DMS79 treated with DMSO at 0.1 percent for 48 hours (cell line): ENCODE results near the gene CCDC124.
A peak's percentile ranks its signal among the peaks of the same experiment; 100 is the strongest.
"Not testable (repeated sequence)": the region's sequence is repeated elsewhere in the genome, so short reads cannot be mapped to it uniquely, and the experiment has no call there.

ENCODE experiments used
- DNase-seq: peaks from one replicate; lab custom pipeline; 2025; lab: John Stamatoyannopoulos, UW

Gene CCDC124, protein sequence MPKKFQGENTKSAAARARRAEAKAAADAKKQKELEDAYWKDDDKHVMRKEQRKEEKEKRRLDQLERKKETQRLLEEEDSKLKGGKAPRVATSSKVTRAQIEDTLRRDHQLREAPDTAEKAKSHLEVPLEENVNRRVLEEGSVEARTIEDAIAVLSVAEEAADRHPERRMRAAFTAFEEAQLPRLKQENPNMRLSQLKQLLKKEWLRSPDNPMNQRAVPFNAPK

GRCh38 chr19:17932485-17933338 is at the start of gene CCDC124:
CCDC124 (plus strand) TSS chr19:17933015; CDS start chr19:17936421, 3,406 bp downstream.
- DNase-seq: peak; percentile 94

GRCh38 chr19:17883627-17884410 is 49.0 kb upstream of the CCDC124 start:
- DNase-seq: no peak

DNA sequence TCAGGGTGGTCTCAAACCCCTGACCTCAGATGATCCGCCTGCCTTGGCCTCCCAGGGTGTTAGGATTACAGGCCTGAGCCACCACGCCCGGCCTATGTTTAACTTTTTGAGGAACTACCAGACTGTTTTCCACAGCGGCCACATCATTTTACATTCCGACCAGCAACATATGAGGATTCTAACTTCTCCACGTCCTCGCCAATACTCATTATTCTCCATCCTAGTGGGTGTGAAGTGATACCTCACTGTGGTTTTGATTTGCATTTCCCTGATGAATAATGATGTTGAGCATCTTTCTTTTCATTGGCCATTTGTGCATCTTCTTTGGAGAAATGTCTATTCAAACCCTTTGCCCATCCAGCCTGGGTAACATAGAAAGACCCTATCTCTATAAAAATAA is 46.3 kb upstream of the CCDC124 start:
- DNase-seq: no peak

DNA sequence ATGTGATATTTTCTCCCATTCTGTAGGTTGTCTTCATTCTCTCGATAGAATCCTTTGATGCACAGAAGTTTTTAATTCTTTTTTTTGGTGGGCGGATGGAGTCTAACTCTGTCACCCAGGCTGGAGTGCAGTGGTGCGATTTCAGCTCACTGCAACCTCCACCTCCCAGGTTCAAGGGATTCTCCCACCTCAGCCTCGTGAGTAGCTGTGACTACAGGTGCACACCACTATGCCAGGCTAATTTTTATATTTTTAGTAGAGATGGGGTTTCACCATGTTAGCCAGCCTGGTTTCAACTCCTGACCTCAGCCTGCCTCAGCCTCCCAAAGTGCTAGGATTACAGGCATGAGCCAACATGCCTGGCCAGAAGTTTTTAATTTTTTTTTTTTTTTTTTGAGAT is 45.6 kb upstream of the CCDC124 start:
- not testable (repeated sequence) for DNase-seq

- no peak for DNase-seq
Measured at GRCh38 chr19:17888260-17888659, 44.6 kb upstream of the CCDC124 start.

GRCh38 chr19:17889609-17890214 is 43.1 kb upstream of the CCDC124 start:
- DNase-seq: no peak

- DNase-seq: no peak
Measured at GRCh38 chr19:17893766-17894165, 39.0 kb upstream of the CCDC124 start.

DNA sequence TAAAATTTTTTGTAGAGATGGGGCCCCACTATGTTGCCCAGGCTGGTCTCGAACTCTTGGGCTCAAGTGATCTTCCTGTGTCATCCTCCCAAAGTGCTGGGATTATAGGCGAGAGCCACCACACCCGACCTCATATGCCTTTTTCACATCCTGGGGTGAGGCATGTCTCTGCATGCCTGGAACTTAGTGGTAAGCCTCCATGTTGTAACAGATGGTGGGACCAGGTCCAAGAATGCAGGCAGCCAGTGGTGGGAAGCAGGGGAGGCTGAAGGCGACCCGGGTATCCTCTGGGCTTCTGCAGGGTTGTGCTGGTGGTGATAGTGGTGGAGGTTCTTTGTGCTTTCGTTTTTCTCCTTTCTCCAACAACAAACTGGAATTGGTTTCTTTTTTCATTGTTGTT is 30.1 kb upstream of the CCDC124 start:
- peak; percentile 19 for DNase-seq

DNA sequence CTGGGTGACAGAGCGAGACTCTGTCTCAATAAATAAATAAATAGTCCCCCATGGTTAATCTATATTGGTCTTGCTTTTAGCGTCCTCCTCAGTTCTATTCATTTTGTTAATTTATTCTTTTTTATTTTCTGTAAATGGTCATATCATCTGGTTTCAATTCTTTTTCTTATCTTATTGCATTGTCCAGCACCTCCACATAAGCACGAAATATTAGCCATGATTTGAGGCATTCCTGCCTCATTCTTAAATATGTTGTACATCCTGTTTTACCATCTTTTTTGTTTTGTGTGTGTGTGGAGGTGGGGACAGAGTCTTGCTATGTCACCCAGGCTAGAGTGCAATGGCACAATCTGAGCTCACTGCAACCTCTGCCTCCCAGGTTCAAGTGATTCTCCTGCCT is 24.6 kb upstream of the CCDC124 start:
- DNase-seq: no peak

DNA sequence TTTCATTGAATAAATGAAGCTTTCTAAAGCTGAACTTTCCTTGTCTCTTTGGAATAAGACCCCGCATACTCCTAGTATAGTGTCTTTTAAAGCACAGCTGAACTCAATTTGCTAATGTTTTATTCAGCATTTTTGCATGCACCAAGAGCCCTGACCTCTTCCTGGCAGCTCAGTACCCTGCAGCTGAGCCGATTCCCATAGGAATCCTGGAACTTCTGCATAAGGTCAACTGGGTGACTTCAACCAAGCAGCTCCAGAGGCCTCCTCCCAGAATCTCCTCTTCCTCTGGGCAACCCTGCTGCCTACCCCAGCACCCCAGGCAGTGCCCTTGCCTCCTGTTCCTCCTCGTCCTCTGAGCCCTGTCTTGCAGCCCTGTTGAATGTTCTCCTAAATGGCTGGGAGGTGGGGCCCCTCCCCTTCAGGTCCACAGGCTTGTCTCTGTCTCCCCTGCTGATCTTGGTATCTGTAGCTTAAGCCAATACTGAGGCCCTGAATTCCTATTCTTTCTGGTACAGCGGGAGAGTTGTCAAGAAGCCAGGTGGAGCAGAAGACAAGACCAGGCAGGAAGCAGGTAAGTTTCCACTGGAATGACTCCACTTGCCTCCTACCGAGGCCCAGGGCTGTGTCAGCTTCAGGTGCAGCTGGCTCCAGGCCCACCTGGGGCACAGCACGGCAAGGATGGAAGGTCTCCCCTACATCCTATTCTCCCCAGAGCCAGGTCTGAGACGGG is 23.6 kb upstream of the CCDC124 start:
- DNase-seq: no peak

DNA sequence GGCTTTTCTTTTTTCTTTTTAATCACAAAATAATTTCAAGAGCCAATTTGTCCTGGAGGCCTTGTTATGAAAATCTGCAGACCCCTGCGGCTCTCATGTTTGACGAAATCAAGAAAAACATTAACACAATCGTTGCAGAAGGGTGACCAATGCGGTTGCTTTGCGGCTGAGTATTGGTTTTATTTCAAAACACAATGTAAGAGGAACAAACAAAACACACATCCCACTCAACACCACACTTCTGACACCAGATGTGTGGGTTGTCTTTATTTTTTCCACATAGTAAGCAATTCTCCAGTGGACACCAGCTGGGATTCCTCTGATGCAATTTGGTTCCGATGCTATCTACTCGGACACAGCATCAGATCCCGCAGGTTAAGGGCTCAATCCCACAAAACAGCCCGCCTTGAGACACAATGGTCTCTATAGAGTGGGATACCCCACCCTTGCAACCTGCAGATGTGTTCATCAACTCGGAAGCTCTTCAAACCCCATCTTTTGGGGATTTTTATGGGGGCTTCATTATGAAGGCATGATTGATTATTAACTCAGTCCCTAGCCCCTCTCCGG is 21.9 kb upstream of the CCDC124 start:
- DNase-seq: no peak

GRCh38 chr19:17915940-17916593 is 16.7 kb upstream of the CCDC124 start:
- no peak for DNase-seq

DNA sequence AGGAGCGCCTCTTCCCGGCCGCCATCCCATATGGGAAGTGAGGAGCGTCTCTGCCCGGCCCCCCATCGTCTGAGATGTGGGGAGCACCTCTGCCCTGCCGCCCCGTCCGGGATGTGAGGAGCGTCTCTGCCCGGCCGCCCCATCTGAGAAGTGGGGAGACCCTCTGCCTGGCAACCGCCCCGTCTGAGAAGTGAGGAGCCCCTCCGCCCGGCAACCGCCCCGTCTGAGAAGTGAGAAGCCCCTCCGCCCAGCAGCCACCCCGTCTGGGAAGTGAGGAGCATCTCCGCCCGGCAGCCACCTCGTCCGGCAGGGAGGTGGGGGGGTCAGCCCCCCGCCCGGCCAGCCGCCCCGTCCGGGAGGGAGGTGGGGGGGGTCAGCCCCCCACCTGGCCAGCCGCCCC is 14.7 kb upstream of the CCDC124 start:
- not testable (repeated sequence) for DNase-seq

DNA sequence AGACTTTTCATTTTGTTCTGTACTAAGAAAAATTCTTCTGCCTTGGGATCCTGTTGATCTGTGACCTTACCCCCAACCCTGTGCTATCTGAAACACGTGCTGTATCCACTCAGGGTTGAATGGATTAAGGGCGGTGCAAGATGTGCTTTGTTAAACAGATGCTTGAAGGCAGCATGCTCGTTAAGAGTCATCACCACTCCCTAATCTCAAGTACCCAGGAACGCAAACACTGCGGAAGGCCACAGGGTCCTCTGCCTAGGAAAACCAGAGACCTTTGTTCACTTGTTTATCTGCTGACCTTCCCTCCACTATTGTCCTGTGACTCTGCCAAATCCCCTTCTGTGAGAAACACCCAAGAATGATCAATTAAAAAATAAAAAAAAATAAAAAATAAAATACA is 13.7 kb upstream of the CCDC124 start:
- peak; percentile 4 for DNase-seq

DNA sequence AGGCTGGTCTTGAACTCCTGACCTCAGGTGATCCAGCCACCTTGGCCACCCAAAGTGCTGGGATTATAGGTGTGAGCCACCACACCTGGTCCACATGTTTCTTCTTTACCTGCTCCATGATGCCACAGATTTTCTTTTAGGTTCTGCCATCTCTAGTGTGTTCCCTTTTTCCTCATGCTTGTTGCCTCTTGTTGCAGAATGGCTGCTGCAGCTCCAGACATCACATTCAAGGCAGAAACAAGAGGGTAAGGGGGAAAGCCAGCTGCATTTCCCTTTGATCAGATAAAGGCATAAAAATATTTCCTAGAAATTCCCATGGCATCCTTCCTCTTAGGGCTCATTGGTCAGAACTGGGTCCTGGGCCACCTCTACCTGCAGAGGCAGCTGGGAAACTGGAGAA is 12.3 kb upstream of the CCDC124 start:
- no peak for DNase-seq

DNA sequence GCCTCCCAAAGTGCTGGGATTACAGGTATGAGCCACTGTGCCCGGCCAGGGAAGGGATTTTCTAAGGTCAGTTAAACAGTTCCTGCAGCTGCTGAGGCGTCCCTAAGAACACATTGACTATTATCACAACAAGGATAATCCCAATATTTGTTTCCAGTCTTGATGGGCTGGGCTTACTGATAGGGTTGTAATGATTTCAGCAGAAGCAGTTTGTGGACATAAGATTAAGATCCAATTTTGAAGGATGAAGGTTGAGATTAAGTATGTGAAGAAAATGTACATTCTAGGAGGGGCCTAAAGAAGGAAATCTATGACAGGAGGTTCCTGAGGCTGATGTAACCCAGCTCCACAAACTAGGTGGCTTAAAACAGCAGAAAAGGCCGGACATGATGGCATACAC is 10.7 kb upstream of the CCDC124 start:
- no peak for DNase-seq

- DNase-seq: no peak
Measured at GRCh38 chr19:17926044-17926443, 6.8 kb upstream of the CCDC124 start.

- no peak for DNase-seq
Measured at GRCh38 chr19:17929056-17929455, 3.8 kb upstream of the CCDC124 start.

DNA sequence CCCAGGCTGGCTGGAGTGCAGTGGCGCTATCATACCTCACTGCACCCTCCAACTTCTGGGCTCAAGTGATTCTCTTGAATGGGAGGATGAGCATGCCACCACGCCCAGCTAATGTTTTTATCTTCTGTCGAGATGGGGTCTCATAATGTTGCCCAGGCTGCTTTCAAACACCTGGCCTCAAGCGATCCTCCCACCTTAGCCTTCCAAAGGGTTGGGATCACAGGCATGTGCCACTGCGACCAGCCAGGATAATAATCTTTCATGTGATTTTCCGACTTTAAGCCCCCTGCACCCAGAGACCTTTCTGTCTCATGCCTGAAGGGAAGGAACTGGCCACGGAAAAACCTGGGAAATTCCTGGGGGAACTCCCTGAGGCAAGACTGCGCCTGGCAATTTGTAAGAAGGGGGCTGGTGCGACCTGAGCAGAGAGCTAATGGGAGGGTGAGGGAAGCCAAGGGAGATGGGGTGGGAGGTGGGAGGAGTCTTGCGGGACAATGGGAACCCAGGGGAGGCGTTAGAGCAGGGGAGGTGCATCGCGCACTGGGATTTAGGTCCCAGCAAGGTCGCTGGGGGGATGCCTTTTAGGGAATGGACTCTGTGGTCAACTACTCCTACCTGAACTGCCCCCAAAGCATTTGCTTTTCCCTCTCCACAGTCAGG is 1.2 kb upstream of the CCDC124 start:
- DNase-seq: peak; percentile 54
